ENCODE data around the gene PRKCH.

DNA sequence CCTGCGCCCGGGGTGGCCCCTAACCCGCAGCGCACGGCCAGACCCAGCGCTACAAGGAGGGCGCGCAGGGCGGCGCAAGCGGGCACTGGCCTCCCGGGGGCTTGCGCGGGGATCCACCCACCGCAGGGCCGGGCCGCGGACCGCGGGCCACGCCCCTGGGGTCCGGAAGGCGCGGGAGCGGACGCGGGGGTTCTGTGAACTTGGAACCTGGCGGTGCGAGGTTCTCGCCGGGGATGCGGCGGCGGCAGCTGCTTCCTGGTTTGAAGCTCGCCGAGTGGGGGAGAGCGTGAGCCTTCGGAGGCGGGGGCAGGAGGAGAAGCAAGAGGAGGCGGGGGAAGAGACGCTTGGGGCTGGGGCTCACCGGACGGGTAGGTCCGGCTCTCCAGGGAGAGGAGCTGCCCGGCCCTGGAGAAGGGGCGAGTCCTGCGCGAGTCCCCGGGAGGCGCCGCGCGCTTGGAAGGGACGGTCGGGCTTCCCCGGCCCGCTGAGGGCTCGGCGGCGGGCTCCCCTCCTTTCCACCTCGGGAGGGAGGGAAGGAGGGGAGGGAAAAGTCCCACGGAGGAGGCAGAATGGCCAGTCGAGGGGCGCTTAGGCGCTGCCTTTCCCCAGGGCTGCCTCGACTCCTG lies at the start of gene PRKCH:
- TF ChIP-seq CTCF (conservative IDR thresholded peaks at IDR 0.05; ENCODE audit: low read length) (peak; percentile 42), EZH2phosphoT487 (IDR thresholded peaks at IDR 0.05; ENCODE audit: borderline replicate concordance) (no peak)

Data from Loucy (cell line).